A549 (cell line): ENCODE data around the gene CCDC152. TPM values are rescaled to one million over a fixed set of nuclear protein-coding genes. Genes with fewer than 3 reads are reported as not detected.

ENCODE experiments used
- ATAC-seq, 2 experiments: fragments of 200-7000 bp in 1 of 2; fragments of >200 bp in 1 of 2; cut with Nextera tagmentation in 1 of 2; cut with Tn5 transposase in 1 of 2; 3 replicates each; pipeline versions ENCODE4 v1.8.0 to v1.9.1; 2018 to 2020; ENCODE audit warnings: mild to moderate bottlenecking in 1 of 2, moderate library complexity in 1 of 2
- CTCF ChIA-PET: fragments of 300-600 bp; sonication (Branson Sonifier 250); formaldehyde crosslinking; extraction: SDS; loops from one replicate; lab custom pipeline; 2021; ENCODE audit warnings: antibody characterized with exemption, inconsistent platforms; lab: Yijun Ruan, JAX
- POLR2A ChIA-PET: fragments of 350-600 bp; formaldehyde crosslinking; extraction: SDS; loops from one replicate; lab custom pipeline; 2021; ENCODE audit warnings: antibody characterized with exemption, inconsistent platforms; lab: Yijun Ruan, JAX
- DNase-seq, 2 experiments: peaks; one replicate each; pipeline versions ENCODE4 v3.0.0 to v3.0.0-alpha.2; 2011 to 2016; ENCODE audit warnings: low read depth in 1 of 2, low spot score in 1 of 2
- FAIRE-seq: peaks from 2 replicates; lab custom pipeline; 2011; peaks lifted over from hg19 to GRCh38; lab: Jason Lieb, UNC
- H3K27ac ChIP-seq, 2 experiments: fragments of >200 bp; sonication (Bioruptor Twin); formaldehyde crosslinking; 3 replicates each; pipeline ENCODE4 v1.5.1; 2016 to 2017
- H3K4me1 ChIP-seq: fragments of >200 bp; sonication (Bioruptor Twin); formaldehyde crosslinking; 3 replicates; pipeline ENCODE4 v1.6.1; 2016
- H3K4me2 ChIP-seq: fragments of >200 bp; sonication (Bioruptor Twin); formaldehyde crosslinking; 3 replicates; pipeline ENCODE4 v1.6.1; 2016
- H3K4me3 ChIP-seq: fragments of >200 bp; sonication (Bioruptor Twin); formaldehyde crosslinking; 3 replicates; pipeline ENCODE4 v1.5.1; 2016
- H3K9me3 ChIP-seq: fragments of >200 bp; sonication (Bioruptor Twin); formaldehyde crosslinking; 3 replicates; pipeline ENCODE4 v1.6.1; 2016
- CBX2 ChIP-seq: fragments of 200-600 bp; sonication (generic); IDR thresholded peaks from 2 replicates; pipeline ENCODE4 v1.6.1; 2016; ENCODE audit warnings: low read depth, mild to moderate bottlenecking, borderline replicate concordance
- CEBPB ChIP-seq, 2 experiments: fragments of >200 bp in 1 of 2; sonication (Bioruptor Twin) in 1 of 2; formaldehyde crosslinking in 1 of 2; IDR thresholded peaks; 2 replicates each; pipeline ENCODE4 v1.6.1; 2012 to 2016
- CTCF ChIP-seq: fragments of >200 bp; sonication (Bioruptor Twin); formaldehyde crosslinking; IDR thresholded peaks from 3 replicates; pipeline ENCODE4 v1.5.1; 2016
- E2F6 ChIP-seq: IDR thresholded peaks from 2 replicates; pipeline ENCODE4 v1.6.1; 2012; ENCODE audit warnings: low read depth, borderline replicate concordance
- EP300 ChIP-seq, 2 experiments: fragments of >200 bp; sonication (Bioruptor Twin); formaldehyde crosslinking; IDR thresholded peaks; 2 replicates in 1 of 2; 3 replicates in 1 of 2; pipeline ENCODE4 v1.6.1; 2016 to 2017
- ESRRA ChIP-seq: fragments of 150-350 bp; IDR thresholded peaks from 2 replicates; pipeline ENCODE4 v1.6.1; 2014; ENCODE audit warnings: mild to moderate bottlenecking, low read length, borderline replicate concordance
- FOSL2 ChIP-seq, 2 experiments: fragments of 450-650 bp in 1 of 2; fragments of >200 bp in 1 of 2; sonication (Bioruptor Twin) in 1 of 2; formaldehyde crosslinking; IDR thresholded peaks; 2 replicates each; pipeline versions ENCODE4 v1.5.0 to v1.6.1; 2016 to 2020; ENCODE audit warnings: mild to moderate bottlenecking in 1 of 2, moderate library complexity in 1 of 2
- HDAC2 ChIP-seq: fragments of 200-600 bp; sonication (generic); IDR thresholded peaks from 2 replicates; pipeline ENCODE4 v1.6.1; 2016
- HEYL ChIP-seq: fragments of 250-450 bp; sonication (Bioruptor Pico); IDR thresholded peaks from 2 replicates; pipeline ENCODE4 v1.8.0; 2021; ENCODE audit warnings: mild to moderate bottlenecking, moderate library complexity
- HOXB5 ChIP-seq: fragments of 250-450 bp; sonication (Bioruptor Pico); IDR thresholded peaks from 2 replicates; pipeline ENCODE4 v1.5.0; 2020; ENCODE audit warnings: mild to moderate bottlenecking, moderate library complexity
- PHF8 ChIP-seq: fragments of 200-600 bp; sonication (generic); IDR thresholded peaks from 2 replicates; pipeline ENCODE4 v1.6.1; 2016; ENCODE audit warnings: low read depth, mild to moderate bottlenecking, antibody characterized with exemption, moderate library complexity, borderline replicate concordance
- REST ChIP-seq: fragments of 200-600 bp; sonication (generic); IDR thresholded peaks from 2 replicates; pipeline ENCODE4 v1.6.1; 2016; ENCODE audit warnings: antibody characterized with exemption, mild to moderate bottlenecking, moderate library complexity
- RNF2 ChIP-seq: fragments of 200-600 bp; sonication (generic); IDR thresholded peaks from 2 replicates; pipeline ENCODE4 v1.6.1; 2016; ENCODE audit warnings: low read depth, mild to moderate bottlenecking, antibody characterized with exemption, moderate library complexity, borderline replicate concordance
- USF2 ChIP-seq: fragments of 450-650 bp; IDR thresholded peaks from 2 replicates; pipeline ENCODE4 v1.6.1; 2014; ENCODE audit warnings: antibody characterized with exemption
- ZC3H11A ChIP-seq: fragments of 450-650 bp; IDR thresholded peaks from 2 replicates; pipeline ENCODE4 v1.6.1; 2014; ENCODE audit warnings: antibody characterized with exemption, mild to moderate bottlenecking
- ZSCAN20 ChIP-seq: fragments of 250-450 bp; sonication (Bioruptor Pico); IDR thresholded peaks from 2 replicates; pipeline ENCODE4 v1.8.0; 2022; ENCODE audit warnings: mild to moderate bottlenecking, moderate library complexity
- WGBS: methylation state at CpG from one replicate; pipeline ENCODE4 v1.1.6; 2017; ENCODE audit errors: missing lambda C conversion rate; 5-methylcytosine and 5-hydroxymethylcytosine counted together
- polyA plus RNA-seq, 4 experiments: library from polyadenylated mRNA; depleted of rRNA in 3 of 4; stranded (reverse); fragments of >200 nt; fragmentation: RNase III in 1 of 4; extraction: RNeasy Plus Mini Kit Qiagen cat#74134 plus additional on column Dnase treatment in 1 of 4; gene quantifications; 2 replicates in 3 of 4; 3 replicates in 1 of 4; pipeline ENCODE4 v1.2.3, GENCODE V29; 2011 to 2017

CCDC152 gene
- polyA plus RNA-seq, 2 of the 4 experiments (the other 2 are of a cell fraction), result not detected

- CTCF ChIA-PET, result interaction anchor here (1.2 to 3.3 kb wide), 3 partner anchors 15 to 139 kb away, joined by 3 to 11 read pairs (median 4); no protein-coding TSS in a partner anchor
Observed at GRCh38 chr5:42750507-42750906, 6.1 kb upstream of the CCDC152 start.

More at GRCh38 chr5:42750507-42750906, 6.1 kb upstream of the CCDC152 start:
- Histone ChIP-seq H3K27ac (no peak overlapping the region), H3K4me2 (no peak overlapping the region), H3K9me3 (no peaks in the 10 kb centered on the region), H3K4me3 (no peak overlapping the region), H3K4me1 (no peaks in the 10 kb centered on the region)
- 53% methylated on average over 5 of the region's 5 CpGs for WGBS
- ATAC-seq (no peak), FAIRE-seq (no peak), DNase-seq (no peak)
- POLR2A ChIA-PET, result no interaction called here
- no peak for TF ChIP-seq HEYL (CRISPR knock-in tag)
- no peak for TF ChIP-seq ZC3H11A
- TF ChIP-seq ZSCAN20, result no peak
- TF ChIP-seq HOXB5 (CRISPR knock-in tag), result no peak
- no peak for TF ChIP-seq EP300 (IDR thresholded peaks at IDR 0.05)
- no peak for TF ChIP-seq PHF8
- TF ChIP-seq FOSL2 (IDR thresholded peaks at IDR 0.05), result no peak
- no peak for TF ChIP-seq FOSL2 (CRISPR knock-in tag; IDR thresholded peaks at IDR 0.05)
- TF ChIP-seq USF2, result no peak
- no peak for TF ChIP-seq RNF2
- no peak for TF ChIP-seq CTCF
- no peak for TF ChIP-seq E2F6
- no peak for TF ChIP-seq CEBPB (IDR thresholded peaks at IDR 0.05)
- no peak for TF ChIP-seq CBX2
- TF ChIP-seq REST, result no peak
- TF ChIP-seq ESRRA, result no peak
- TF ChIP-seq HDAC2, result no peak
